Measurements from ENCODE around the gene SORCS2. TPM values are rescaled to one million over a fixed set of nuclear protein-coding genes. Genes with fewer than 3 reads are reported as not detected.

SORCS2 gene
- polyA plus RNA-seq, 1 donor (not counting 4 experiments of a cell fraction or from before 2014, with no cell fraction given), result 0.09 TPM

DNA sequence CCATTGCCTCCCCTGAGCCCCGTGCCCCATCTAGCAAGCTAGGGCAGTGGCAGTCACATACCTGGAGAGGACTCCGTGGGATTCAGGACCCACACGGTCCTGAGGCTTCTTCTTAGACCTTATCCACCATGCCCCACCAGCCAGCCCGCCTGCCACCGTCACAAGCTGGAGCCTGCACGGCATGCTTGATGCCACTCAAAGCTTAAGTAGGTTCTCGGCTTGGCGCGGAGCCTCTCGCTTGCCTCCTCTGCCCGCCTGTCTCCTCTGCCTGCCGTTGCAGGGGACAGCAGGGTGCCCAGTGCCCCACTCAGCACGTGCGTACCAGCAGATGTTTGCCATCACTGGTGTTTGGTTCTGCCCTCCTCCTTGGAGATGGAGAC is 228.3 kb downstream of the SORCS2 start:
- Histone ChIP-seq H3K9me1 (ENCODE audit: control insufficient read depth, extremely low read depth, insufficient read depth, low read length) (no peaks in the 10 kb centered on the region), H3K79me2 (ENCODE audit: control insufficient read depth, insufficient read depth, low read length) (no peaks in the 10 kb centered on the region), H3K36me3 (ENCODE audit: control insufficient read depth in 2 of 2, extremely low read depth in 1 of 2, insufficient read depth in 2 of 2, low read length in 2 of 2) (no peaks in the 10 kb centered on the region), H3K4me3 (ENCODE audit: control insufficient read depth in 2 of 3, extremely low read depth in 1 of 3, insufficient read depth in 2 of 3, low read depth in 1 of 3, low read length in 3 of 3) (no peak overlapping the region), H3K9ac (ENCODE audit: control insufficient read depth, extremely low read depth, insufficient read depth, low read length) (no peak overlapping the region), H3K4me2 (ENCODE audit: control insufficient read depth, extremely low read depth, insufficient read depth, low read depth, low read length) (no peak overlapping the region), H3K27me3 (ENCODE audit: control insufficient read depth, extremely low read depth, insufficient read depth, low read length) (no peaks in the 10 kb centered on the region), H3K9me3 (ENCODE audit: control insufficient read depth, low read depth, low read length) (no peaks in the 10 kb centered on the region), H3K27ac (ENCODE audit: control insufficient read depth, insufficient read depth, low read length) (no peak overlapping the region), H2AFZ (ENCODE audit: control insufficient read depth, low read length) (no peak overlapping the region), H3K4me1 (ENCODE audit: control insufficient read depth, extremely low read depth, insufficient read depth, low read length) (no peaks in the 10 kb centered on the region), H4K20me1 (ENCODE audit: control insufficient read depth, extremely low read depth, insufficient read depth, low read length) (no peaks in the 10 kb centered on the region)
- FAIRE-seq, result no peak
- no peak for DNase-seq (ENCODE audit: low read depth, low spot score)
- TF ChIP-seq, protein P1, sequence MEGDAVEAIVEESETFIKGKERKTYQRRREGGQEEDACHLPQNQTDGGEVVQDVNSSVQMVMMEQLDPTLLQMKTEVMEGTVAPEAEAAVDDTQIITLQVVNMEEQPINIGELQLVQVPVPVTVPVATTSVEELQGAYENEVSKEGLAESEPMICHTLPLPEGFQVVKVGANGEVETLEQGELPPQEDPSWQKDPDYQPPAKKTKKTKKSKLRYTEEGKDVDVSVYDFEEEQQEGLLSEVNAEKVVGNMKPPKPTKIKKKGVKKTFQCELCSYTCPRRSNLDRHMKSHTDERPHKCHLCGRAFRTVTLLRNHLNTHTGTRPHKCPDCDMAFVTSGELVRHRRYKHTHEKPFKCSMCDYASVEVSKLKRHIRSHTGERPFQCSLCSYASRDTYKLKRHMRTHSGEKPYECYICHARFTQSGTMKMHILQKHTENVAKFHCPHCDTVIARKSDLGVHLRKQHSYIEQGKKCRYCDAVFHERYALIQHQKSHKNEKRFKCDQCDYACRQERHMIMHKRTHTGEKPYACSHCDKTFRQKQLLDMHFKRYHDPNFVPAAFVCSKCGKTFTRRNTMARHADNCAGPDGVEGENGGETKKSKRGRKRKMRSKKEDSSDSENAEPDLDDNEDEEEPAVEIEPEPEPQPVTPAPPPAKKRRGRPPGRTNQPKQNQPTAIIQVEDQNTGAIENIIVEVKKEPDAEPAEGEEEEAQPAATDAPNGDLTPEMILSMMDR (optimal IDR thresholded peaks at IDR 0.05 in 1 of 3, IDR thresholded peaks at IDR 0.05 in 1 of 3, conservative IDR thresholded peaks at IDR 0.05 in 1 of 3; ENCODE audit: extremely low read depth in 1 of 3, insufficient read depth in 2 of 3, low read length in 3 of 3), result no peak
- no peak for TF ChIP-seq EZH2 (IDR thresholded peaks at IDR 0.05; ENCODE audit: low read length)
- dilution Hi-C loops (cut with MboI; ENCODE audit: extremely low pct_ligation_motif_present, low sequenced_read_pairs), result no loop called here

DNA sequence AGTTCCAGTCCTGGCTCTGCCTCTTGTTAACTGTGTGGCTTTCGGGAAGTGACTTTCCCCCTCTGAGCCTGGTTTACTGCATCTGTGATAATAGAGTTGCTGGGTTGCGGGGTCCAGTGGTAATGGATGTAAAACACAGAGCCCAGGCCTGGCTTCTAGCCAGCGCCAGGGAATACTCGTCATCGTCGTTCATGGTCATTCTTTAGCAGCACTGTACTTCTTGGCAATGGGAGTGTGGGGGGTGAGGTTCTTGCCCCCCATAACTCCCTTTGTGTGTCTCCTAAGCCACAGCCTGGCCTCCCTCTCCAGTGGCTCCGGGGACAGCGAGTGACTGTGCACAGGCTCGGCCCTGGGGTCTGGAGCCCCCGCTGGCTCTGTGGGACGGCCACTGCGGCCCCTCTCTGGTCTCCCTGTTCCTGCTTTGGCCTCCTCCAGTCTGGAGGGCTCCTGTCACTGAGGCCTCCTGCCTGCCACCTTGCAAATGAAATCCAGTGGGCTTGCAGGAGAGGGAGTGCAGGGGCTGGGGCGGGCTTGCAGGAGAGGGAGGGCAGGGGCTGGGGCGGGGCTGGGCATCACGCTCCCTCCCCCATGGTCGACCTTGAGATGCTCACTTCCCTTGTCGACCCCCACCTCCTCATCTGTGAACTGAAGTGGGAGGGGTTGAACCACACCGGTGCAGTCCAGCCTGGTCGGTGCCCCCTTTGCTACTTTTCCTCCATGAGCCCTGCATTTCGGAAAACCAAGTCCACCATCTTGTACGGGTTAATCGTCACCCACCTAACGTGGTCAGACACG is 229.2 kb downstream of the SORCS2 start:
- Histone ChIP-seq H3K4me2 (ENCODE audit: control insufficient read depth, extremely low read depth, insufficient read depth, low read depth, low read length) (no peak overlapping the region), H3K9me1 (ENCODE audit: control insufficient read depth, extremely low read depth, insufficient read depth, low read length) (no peaks in the 10 kb centered on the region), H3K9me3 (ENCODE audit: control insufficient read depth, low read depth, low read length) (no peaks in the 10 kb centered on the region), H2AFZ (ENCODE audit: control insufficient read depth, low read length) (no peak overlapping the region), H3K27me3 (ENCODE audit: control insufficient read depth, extremely low read depth, insufficient read depth, low read length) (no peaks in the 10 kb centered on the region), H3K36me3 (ENCODE audit: control insufficient read depth in 2 of 2, extremely low read depth in 1 of 2, insufficient read depth in 2 of 2, low read length in 2 of 2) (no peaks in the 10 kb centered on the region), H3K9ac (ENCODE audit: control insufficient read depth, extremely low read depth, insufficient read depth, low read length) (no peak overlapping the region), H3K4me1 (ENCODE audit: control insufficient read depth, extremely low read depth, insufficient read depth, low read length) (no peaks in the 10 kb centered on the region), H3K79me2 (ENCODE audit: control insufficient read depth, insufficient read depth, low read length) (no peaks in the 10 kb centered on the region), H4K20me1 (ENCODE audit: control insufficient read depth, extremely low read depth, insufficient read depth, low read length) (no peaks in the 10 kb centered on the region), H3K27ac (ENCODE audit: control insufficient read depth, insufficient read depth, low read length) (no peak overlapping the region), H3K4me3 (ENCODE audit: control insufficient read depth in 2 of 3, extremely low read depth in 1 of 3, insufficient read depth in 2 of 3, low read depth in 1 of 3, low read length in 3 of 3) (no peak overlapping the region)
- dilution Hi-C loops (cut with MboI; ENCODE audit: extremely low pct_ligation_motif_present, low sequenced_read_pairs), result no loop called here
- no peak for FAIRE-seq
- DNase-seq (ENCODE audit: low read depth, low spot score), result no peak
- TF ChIP-seq, protein P1 (optimal IDR thresholded peaks at IDR 0.05 in 1 of 3, IDR thresholded peaks at IDR 0.05 in 1 of 3, conservative IDR thresholded peaks at IDR 0.05 in 1 of 3; ENCODE audit: extremely low read depth in 1 of 3, insufficient read depth in 2 of 3, low read length in 3 of 3), result no peak

Measured in keratinocyte (primary cell).